ENCODE results near the gene NSL1.
A peak's percentile ranks its signal among the peaks of the same experiment; 100 is the strongest.
"Not testable (repeated sequence)": the region's sequence is repeated elsewhere in the genome, so short reads cannot be mapped to it uniquely, and the experiment has no call there.

NSL1 gene

DNA sequence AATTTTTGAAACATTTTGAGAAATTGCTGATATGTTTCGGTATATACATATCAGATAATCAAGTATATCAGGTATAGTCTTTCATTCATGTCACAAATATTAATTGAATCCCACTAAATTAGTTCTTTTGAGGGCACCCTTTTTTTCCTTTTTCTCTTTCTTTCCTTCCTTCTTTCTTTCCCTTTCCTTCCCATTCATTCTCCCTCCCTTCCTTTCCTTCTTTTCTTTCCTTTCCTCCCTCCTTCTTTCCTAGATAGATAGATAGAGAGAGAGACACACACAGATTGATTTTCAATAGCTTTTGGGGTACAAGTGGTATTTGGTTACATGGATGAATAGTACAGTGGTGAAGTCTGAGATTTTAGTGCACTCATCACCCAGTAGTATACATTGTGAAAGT, 5.7 kb downstream of the NSL1 start:
- TF ChIP-seq, protein P1, sequence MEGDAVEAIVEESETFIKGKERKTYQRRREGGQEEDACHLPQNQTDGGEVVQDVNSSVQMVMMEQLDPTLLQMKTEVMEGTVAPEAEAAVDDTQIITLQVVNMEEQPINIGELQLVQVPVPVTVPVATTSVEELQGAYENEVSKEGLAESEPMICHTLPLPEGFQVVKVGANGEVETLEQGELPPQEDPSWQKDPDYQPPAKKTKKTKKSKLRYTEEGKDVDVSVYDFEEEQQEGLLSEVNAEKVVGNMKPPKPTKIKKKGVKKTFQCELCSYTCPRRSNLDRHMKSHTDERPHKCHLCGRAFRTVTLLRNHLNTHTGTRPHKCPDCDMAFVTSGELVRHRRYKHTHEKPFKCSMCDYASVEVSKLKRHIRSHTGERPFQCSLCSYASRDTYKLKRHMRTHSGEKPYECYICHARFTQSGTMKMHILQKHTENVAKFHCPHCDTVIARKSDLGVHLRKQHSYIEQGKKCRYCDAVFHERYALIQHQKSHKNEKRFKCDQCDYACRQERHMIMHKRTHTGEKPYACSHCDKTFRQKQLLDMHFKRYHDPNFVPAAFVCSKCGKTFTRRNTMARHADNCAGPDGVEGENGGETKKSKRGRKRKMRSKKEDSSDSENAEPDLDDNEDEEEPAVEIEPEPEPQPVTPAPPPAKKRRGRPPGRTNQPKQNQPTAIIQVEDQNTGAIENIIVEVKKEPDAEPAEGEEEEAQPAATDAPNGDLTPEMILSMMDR (IDR thresholded peaks at IDR 0.05; ENCODE audit: control insufficient read depth, insufficient read depth, low read depth, low read length, missing control alignments) = no peak
- DNase-seq (ENCODE audit: low read depth) = no peak
- H3K4me3 ChIP-seq (ENCODE audit: control insufficient read depth, low read depth, low read length) = no peak overlapping the region

DNA sequence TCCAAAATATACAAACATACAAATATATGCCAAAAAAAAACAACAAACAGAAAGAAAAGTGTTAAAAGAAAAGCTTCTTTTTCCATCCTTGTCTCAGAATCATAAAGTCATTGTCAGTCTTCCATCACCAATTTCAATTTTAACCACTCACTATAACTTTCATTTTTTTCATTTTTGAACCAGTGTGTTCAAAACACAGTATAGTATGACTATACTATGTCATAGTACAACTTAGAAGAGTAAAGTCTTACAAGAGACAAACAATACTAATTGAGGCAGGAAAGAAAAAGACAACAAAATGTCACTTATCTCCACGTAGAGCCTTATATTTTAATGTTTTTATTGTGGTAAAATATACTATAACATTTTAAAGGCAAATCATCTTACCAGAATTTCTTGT, 7.6 kb downstream of the NSL1 start:
- DNase-seq (ENCODE audit: low read depth) = no peak
- TF ChIP-seq, protein P1 (IDR thresholded peaks at IDR 0.05; ENCODE audit: control insufficient read depth, insufficient read depth, low read depth, low read length, missing control alignments) = no peak
- H3K4me3 ChIP-seq (ENCODE audit: control insufficient read depth, low read depth, low read length) = no peak overlapping the region

DNA sequence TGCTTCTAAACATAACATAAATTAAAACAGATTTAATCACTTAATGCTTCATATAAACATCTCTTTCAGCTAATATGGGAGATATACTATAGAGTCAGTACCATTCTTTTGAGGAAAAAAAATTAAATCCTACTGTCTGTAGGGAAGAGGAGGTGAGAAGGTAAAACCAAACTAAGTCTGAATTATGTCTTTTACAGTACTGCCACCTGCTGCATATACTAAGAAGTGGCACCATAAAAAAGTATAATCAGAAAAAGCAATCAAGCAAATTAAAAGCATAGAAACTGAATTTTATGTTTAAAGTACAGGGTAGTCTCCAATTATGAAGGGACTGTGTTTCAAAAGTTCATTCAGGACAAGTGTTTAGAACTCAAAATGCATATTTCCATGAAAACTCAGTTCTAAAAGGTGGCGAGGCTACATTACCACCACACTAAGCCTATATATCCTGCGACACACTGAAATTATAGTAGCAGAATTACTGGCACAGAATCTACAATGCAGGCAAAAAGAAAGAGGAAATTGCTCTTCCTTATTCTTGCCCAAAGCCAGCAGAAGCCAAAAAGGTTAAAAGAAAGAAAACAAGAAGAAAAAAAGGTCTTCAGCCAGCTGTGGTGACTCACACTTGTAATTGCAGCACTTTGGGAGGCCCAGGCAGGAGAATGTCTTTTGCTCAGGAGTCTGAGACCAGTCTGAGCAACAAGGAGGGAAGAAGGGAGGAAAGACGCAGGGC, 9.0 kb downstream of the NSL1 start:
- no peak overlapping the region for H3K4me3 ChIP-seq (ENCODE audit: control insufficient read depth, low read depth, low read length)
- DNase-seq (ENCODE audit: low read depth) = no peak
- TF ChIP-seq, protein P1 (IDR thresholded peaks at IDR 0.05; ENCODE audit: control insufficient read depth, insufficient read depth, low read depth, low read length, missing control alignments) = peak; percentile 47

DNA sequence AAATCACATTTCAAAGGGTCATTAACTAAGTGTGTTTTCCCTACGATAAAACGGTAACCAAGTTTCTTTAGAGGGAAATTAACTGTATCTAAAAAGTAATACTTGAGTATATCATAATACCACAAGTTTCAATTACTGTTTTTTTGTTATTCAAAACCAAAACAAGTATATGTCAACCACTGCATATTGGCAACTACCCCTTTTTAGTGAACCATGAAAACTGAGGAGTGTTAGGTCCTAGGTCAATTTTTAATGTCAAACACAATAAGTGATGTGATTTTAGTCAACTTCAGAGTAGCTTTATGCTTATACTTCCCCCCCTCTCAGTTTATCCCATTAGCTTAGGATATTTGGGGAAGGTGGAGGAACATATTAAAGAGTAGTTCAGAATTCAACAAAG, 10.4 kb downstream of the NSL1 start:
- TF ChIP-seq, protein P1 (IDR thresholded peaks at IDR 0.05; ENCODE audit: control insufficient read depth, insufficient read depth, low read depth, low read length, missing control alignments) = no peak
- no peak overlapping the region for H3K4me3 ChIP-seq (ENCODE audit: control insufficient read depth, low read depth, low read length)

DNA sequence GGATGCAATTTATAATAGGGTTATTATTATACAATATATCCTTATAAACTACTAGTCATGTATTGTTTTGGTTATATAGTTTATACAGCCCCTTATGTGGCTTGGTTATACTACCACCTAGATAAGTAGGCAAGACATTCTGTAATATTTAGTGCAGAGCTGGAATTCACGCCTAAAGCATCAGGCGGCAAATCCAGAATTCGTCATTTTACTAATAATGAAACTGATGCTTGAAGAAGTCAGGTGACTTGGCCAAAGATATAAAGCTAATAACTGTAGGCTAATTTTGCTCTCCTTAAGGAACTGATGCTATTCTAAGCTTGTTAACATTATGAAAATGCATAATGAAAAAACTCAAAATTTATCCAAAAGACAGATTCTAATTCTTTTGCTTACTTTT, 10.8 kb downstream of the NSL1 start:
- H3K4me3 ChIP-seq (ENCODE audit: control insufficient read depth, low read depth, low read length) = no peak overlapping the region
- TF ChIP-seq, protein P1 (IDR thresholded peaks at IDR 0.05; ENCODE audit: control insufficient read depth, insufficient read depth, low read depth, low read length, missing control alignments) = no peak
- no peak for DNase-seq (ENCODE audit: low read depth)

More for the DNA sequence above, 10.4 kb downstream of the NSL1 start:
- no peak for DNase-seq (ENCODE audit: low read depth)

DNA sequence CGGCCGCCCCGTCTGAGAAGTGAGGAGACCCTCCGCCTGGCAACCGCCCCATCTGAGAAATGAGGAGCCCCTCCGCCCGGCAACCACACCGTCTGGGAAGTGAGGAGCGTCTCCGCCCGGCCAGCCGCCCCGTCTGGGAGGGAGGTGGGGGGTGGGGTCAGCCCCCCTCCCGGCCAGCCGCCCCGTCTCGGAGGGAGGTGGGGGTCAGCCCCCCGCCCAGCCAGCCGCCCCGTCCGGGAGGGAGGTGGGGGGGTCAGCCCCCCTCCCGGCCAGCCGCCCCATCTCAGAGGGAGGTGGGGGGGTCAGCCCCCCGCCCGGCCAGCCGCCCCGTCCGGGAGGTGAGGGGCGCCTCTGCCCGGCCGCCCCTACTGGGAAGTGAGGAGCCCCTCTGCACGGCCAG, 12.5 kb downstream of the NSL1 start:
- H3K4me3 ChIP-seq (ENCODE audit: control insufficient read depth, low read depth, low read length) = not testable (repeated sequence)

DNA sequence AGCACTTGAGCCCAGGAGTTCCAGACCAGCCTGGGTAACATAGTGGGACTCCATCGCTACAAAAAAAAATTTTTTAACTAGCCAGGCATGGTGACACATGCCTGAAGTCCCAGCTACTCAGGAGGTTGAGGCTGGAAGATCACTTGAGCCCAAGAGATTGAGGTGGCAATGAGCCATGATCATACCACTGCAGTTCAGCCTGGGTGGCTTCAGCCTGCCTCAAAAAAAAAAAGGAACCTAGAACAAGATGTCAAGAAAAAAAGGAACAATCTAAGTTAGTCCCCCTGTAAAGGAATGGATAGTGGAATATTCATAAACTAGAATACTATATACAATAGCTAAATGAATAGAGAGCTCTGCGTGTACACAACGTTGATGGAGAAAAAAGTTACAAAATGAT, 14.4 kb downstream of the NSL1 start:
- TF ChIP-seq, protein P1 (IDR thresholded peaks at IDR 0.05; ENCODE audit: control insufficient read depth, insufficient read depth, low read depth, low read length, missing control alignments) = no peak
- no peak for DNase-seq (ENCODE audit: low read depth)
- H3K4me3 ChIP-seq (ENCODE audit: control insufficient read depth, low read depth, low read length) = no peak overlapping the region

More for the DNA sequence above, 12.5 kb downstream of the NSL1 start:
- DNase-seq (ENCODE audit: low read depth) = not testable (repeated sequence)
